ENCODE data around the gene PSME2.

PSME2 gene

DNA sequence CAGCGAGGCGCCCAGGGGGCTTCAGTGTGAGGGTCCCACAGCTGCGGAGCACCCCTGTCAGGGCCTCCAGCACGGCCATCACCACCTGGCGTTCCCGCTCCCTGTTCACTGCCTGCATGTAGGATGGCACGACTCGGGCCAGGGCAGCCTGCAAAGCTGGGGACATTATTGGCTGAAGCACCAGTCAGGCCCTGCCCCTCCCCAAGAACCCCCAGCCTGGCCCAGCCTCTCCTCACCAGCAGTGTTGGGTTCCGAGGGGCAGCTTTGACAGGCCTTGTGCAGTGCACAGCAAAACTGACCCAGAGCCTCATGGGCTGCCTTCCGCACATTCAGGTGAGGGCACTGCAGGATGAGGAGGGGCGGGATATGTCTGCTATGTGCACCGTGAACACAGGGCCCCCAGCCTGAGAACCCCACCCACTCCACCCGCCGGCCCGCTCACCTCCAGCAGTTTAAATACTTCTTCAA is 36.6 kb upstream of the PSME2 start:
- H3K4me3 ChIP-seq (ENCODE audit: low read depth, low read length), result no peak overlapping the region
- no peak overlapping the region for H3K27ac ChIP-seq (ENCODE audit: extremely low read depth, low read depth, low read length)
- peaks cover 5% of the 10 kb centered on the region; the same call in 1 of the 2 replicates for H3K4me1 ChIP-seq (ENCODE audit: control insufficient read depth, insufficient read depth, low read length)
- CTCF ChIA-PET, result no interaction called here
- POLR2A ChIA-PET, result no interaction called here
- H3K9me3 ChIP-seq (ENCODE audit: control insufficient read depth, insufficient read depth, low read depth, low read length), result no peaks in the 10 kb centered on the region
- peaks cover 0 to 97% of the 10 kb centered on the region in 2 experiments; a peak in 2 of 3 replicates for H3K36me3 ChIP-seq (ENCODE audit: control insufficient read depth in 2 of 2, insufficient read depth in 1 of 2, low read length in 2 of 2)
- no peak for TF ChIP-seq WT1 (tag by site-specific recombination; IDR thresholded peaks at IDR 0.05)
- TF ChIP-seq, protein P1, sequence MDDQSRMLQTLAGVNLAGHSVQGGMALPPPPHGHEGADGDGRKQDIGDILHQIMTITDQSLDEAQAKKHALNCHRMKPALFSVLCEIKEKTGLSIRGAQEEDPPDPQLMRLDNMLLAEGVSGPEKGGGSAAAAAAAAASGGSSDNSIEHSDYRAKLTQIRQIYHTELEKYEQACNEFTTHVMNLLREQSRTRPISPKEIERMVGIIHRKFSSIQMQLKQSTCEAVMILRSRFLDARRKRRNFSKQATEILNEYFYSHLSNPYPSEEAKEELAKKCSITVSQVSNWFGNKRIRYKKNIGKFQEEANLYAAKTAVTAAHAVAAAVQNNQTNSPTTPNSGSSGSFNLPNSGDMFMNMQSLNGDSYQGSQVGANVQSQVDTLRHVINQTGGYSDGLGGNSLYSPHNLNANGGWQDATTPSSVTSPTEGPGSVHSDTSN (CRISPR knock-in tag; IDR thresholded peaks at IDR 0.05), result no peak
- TF ChIP-seq ZNF184 (tag by site-specific recombination; IDR thresholded peaks at IDR 0.05), result no peak
- TF ChIP-seq ZNF426 (tag by site-specific recombination; IDR thresholded peaks at IDR 0.05), result no peak
- no peak for TF ChIP-seq ZNF140 (tag by site-specific recombination; IDR thresholded peaks at IDR 0.05)
- TF ChIP-seq BCL11B (tag by site-specific recombination; IDR thresholded peaks at IDR 0.05; ENCODE audit: low read depth), result no peak
- TF ChIP-seq, protein P2, sequence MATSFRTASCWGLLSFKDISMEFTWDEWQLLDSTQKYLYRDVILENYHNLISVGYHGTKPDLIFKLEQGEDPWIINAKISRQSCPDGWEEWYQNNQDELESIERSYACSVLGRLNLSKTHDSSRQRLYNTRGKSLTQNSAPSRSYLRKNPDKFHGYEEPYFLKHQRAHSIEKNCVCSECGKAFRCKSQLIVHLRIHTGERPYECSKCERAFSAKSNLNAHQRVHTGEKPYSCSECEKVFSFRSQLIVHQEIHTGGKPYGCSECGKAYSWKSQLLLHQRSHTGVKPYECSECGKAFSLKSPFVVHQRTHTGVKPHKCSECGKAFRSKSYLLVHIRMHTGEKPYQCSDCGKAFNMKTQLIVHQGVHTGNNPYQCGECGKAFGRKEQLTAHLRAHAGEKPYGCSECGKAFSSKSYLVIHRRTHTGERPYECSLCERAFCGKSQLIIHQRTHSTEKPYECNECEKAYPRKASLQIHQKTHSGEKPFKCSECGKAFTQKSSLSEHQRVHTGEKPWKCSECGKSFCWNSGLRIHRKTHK (tag by site-specific recombination; IDR thresholded peaks at IDR 0.05), result no peak

DNA sequence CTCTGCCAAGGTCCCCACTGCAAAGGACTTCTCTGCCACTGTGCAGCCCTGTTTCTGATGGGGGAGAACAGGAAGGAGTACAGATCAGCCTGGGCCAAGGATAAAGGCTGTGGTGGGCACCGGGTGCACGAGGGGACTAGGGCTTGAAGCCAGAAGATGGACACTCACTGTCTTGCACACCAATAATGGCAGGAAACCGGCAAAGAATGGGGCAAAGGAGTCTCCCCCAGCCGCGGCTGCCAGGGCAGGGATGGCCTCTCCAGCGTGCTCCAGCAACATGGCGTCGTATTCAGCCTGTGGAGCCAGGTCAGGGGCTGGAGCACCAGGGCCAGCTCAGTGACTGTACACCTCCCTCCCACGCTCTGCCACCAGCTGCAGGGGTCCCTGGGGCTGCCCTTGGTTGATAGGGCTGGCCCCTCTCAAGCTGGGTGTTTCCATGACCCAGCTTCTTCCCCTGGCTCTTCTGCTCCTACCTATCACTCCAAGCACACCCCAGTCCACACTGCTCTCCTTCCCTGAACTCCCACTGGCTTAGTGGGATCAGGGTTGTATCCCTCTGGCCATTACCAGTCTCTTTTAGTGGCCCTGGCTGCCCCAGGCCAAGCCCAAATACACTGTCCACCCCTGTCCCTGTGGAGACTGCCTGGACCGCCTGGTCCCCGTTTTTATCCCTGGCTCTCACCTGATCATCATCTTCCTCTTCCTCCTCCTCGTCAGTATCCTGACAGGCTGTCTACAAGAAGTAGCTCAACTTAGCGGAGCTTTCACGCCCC is 35.9 kb upstream of the PSME2 start:
- ChIA-PET POLR2A (no interaction called here), CTCF (no interaction called here)

DNA sequence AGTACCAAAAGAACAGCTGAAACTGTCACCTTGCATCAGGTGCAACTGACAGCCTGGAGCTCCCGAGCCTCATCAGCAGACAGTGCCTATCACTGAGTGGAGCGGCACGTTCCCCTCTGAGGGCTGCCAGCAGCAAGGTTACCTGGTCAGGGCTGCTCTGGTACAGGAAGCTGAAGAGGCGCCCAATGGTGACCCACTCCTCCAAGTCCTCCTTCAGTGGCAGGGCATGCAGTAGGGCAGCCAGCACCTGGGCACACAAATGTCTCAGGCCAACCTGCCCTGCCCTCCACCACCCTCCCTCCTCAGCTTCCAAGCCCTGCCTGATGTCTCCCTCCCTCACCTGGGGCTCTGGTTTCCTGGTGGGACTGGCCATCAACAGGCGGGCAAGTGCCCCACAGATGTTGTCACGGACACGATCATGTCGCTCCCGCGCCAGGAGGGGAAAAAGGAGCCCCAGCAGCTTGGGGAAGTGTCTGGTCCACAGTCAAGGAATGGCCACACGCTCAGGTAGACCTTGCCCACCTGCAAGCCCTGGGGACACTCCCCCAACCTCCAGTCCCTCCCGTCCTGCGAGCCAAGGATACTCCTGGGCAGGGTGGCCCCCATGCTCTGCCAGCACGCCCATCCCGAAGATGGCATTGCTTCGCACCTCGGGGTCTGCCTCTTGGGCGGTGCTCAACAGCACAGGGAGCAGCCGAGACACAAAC is 35.1 kb upstream of the PSME2 start:
- ChIA-PET POLR2A (interaction anchor here (0.6 to 1.0 kb wide), 4 partner anchors 12 to 87 kb away, joined by 3 to 4 read pairs (median 3); partner anchors contain the start of genes EMC9, MDP1 and PCK2), CTCF (interaction anchor here (0.9 to 1.0 kb wide), 2 partner anchors 19 to 20 kb away, joined by 3 to 4 read pairs; partner anchors contain the start of gene IRF9)
- Histone ChIP-seq H3K27ac (ENCODE audit: extremely low read depth, low read depth, low read length) (no peak overlapping the region), H3K4me3 (ENCODE audit: low read depth, low read length) (no peak overlapping the region), H3K36me3 (ENCODE audit: control insufficient read depth in 2 of 2, insufficient read depth in 1 of 2, low read length in 2 of 2) (peaks cover 0 to 98% of the 10 kb centered on the region in 2 experiments; a peak in 2 of 3 replicates), H3K9me3 (ENCODE audit: control insufficient read depth, insufficient read depth, low read depth, low read length) (no peaks in the 10 kb centered on the region), H3K4me1 (ENCODE audit: control insufficient read depth, insufficient read depth, low read length) (no peaks in the 10 kb centered on the region)
- TF ChIP-seq ZNF473 (tag by site-specific recombination; IDR thresholded peaks at IDR 0.05) (no peak), ZSCAN30 (tag by site-specific recombination; IDR thresholded peaks at IDR 0.05) (no peak), ZNF274 (IDR thresholded peaks at IDR 0.05; ENCODE audit: low read length) (no peak), ZNF274 (tag by site-specific recombination; IDR thresholded peaks at IDR 0.05; ENCODE audit: borderline replicate concordance) (no peak), SETDB1 (IDR thresholded peaks at IDR 0.05; ENCODE audit: insufficient read length, low read length) (no peak), ZNF658 (tag by site-specific recombination; IDR thresholded peaks at IDR 0.05) (no peak), ZNF112 (tag by site-specific recombination; IDR thresholded peaks at IDR 0.05) (no peak), ZNF510 (tag by site-specific recombination; IDR thresholded peaks at IDR 0.05; ENCODE audit: insufficient replicate concordance) (no peak)
- TF ChIP-seq, protein P3, sequence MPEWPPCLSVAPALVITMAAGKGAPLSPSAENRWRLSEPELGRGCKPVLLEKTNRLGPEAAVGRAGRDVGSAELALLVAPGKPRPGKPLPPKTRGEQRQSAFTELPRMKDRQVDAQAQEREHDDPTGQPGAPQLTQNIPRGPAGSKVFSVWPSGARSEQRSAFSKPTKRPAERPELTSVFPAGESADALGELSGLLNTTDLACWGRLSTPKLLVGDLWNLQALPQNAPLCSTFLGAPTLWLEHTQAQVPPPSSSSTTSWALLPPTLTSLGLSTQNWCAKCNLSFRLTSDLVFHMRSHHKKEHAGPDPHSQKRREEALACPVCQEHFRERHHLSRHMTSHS (tag by site-specific recombination; IDR thresholded peaks at IDR 0.05), result no peak

More for the DNA sequence above, 35.9 kb upstream of the PSME2 start:
- Histone ChIP-seq H3K9me3 (ENCODE audit: control insufficient read depth, insufficient read depth, low read depth, low read length) (no peaks in the 10 kb centered on the region), H3K4me1 (ENCODE audit: control insufficient read depth, insufficient read depth, low read length) (no peaks in the 10 kb centered on the region), H3K36me3 (ENCODE audit: control insufficient read depth in 2 of 2, insufficient read depth in 1 of 2, low read length in 2 of 2) (peaks cover 0 to 98% of the 10 kb centered on the region in 2 experiments; a peak in 2 of 3 replicates), H3K4me3 (ENCODE audit: low read depth, low read length) (no peak overlapping the region), H3K27ac (ENCODE audit: extremely low read depth, low read depth, low read length) (no peak overlapping the region)
- TF ChIP-seq ZNF16 (tag by site-specific recombination; IDR thresholded peaks at IDR 0.05; ENCODE audit: low read depth), result no peak
- TF ChIP-seq, protein P4, sequence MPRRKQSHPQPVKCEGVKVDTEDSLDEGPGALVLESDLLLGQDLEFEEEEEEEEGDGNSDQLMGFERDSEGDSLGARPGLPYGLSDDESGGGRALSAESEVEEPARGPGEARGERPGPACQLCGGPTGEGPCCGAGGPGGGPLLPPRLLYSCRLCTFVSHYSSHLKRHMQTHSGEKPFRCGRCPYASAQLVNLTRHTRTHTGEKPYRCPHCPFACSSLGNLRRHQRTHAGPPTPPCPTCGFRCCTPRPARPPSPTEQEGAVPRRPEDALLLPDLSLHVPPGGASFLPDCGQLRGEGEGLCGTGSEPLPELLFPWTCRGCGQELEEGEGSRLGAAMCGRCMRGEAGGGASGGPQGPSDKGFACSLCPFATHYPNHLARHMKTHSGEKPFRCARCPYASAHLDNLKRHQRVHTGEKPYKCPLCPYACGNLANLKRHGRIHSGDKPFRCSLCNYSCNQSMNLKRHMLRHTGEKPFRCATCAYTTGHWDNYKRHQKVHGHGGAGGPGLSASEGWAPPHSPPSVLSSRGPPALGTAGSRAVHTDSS (tag by site-specific recombination; IDR thresholded peaks at IDR 0.05), result peak; percentile 62
